Hair follicular keratinocyte (primary cell): Measurements from ENCODE around the gene MSMO1. TPM values are rescaled to one million over a fixed set of nuclear protein-coding genes. Genes with fewer than 3 reads are reported as not detected.

Experiments used
- total RNA-seq: library from RNA; depleted of rRNA; stranded (reverse); fragments of >200 nt; gene quantifications from 2 replicates; pipeline ENCODE4 v1.2.3, GENCODE V29; 2015

The MSMO1 gene
- total RNA-seq: 445 and 708 TPM in 2 replicates

GRCh38 chr4:165327211-165328100 lies at the start of gene MSMO1:
MSMO1 (plus strand) TSS chr4:165327669; CDS start chr4:165333371, 5,702 bp downstream.

DNA sequence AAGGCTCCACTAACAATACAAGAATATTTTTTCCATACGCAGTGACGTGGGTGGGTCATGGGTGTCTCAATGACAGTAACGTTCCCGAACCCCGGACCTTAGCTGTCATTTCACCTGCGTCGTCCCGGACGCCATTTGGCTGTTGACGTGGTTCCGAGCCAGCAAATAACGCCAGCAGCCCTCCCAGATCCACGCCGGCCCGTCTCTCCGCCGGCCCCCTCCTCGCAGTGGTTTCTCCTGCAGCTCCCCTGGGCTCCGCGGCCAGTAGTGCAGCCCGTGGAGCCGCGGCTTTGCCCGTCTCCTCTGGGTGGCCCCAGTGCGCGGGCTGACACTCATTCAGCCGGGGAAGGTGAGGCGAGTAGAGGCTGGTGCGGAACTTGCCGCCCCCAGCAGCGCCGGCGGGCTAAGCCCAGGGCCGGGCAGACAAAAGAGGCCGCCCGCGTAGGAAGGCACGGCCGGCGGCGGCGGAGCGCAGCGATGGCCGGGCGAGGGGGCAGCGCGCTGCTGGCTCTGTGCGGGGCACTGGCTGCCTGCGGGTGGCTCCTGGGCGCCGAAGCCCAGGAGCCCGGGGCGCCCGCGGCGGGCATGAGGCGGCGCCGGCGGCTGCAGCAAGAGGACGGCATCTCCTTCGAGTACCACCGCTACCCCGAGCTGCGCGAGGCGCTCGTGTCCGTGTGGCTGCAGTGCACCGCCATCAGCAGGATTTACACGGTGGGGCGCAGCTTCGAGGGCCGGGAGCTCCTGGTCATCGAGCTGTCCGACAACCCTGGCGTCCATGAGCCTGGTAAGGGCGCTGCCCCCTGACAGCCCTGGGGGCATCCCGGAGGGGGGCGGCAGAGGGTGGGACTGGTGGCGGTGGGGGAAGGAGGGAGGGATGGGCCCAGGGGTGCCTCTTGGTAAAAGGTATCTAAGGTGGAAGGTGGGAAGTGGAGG lies 51.5 kb downstream of the MSMO1 start, which contains the start of gene CPE:
TSS of gene CPE (plus strand) at position 264 of the 933 bp plus-strand sequence. CDS start at position 478, 214 bp downstream.

Other genes starting within 250 kb of the MSMO1 start
- gene TMEM192, start 214.8 kb upstream of the MSMO1 start, total RNA-seq: 15.4 and 15.6 TPM in 2 replicates
- gene KLHL2, start 120.1 kb upstream of the MSMO1 start, total RNA-seq: 15.0 and 15.8 TPM in 2 replicates
- 2.8 and 3.4 TPM in 2 replicates for gene CPE, start 51.3 kb downstream of the MSMO1 start, total RNA-seq